Thyroid gland (tissue), 4 donors: ENCODE results near the gene VPS35.

Experiments used
- CTCF ChIP-seq, 6 experiments: fragments of 200-600 bp in 3 of 6; fragments of 450-650 bp in 3 of 6; sonication (generic) in 3 of 6; IDR thresholded peaks; one replicate each; pipeline ENCODE4 v1.5.1; 2016 to 2019; ENCODE audit warnings: antibody characterized with exemption in 6 of 6, mild to moderate bottlenecking in 2 of 6, inconsistent platforms in 1 of 6, moderate library complexity in 1 of 6
- POLR2A ChIP-seq, 2 donors: fragments of 450-650 bp; IDR thresholded peaks; one replicate each; pipeline ENCODE4 v1.6.1; 2017; ENCODE audit warnings: antibody characterized with exemption in 2 of 2, mild to moderate bottlenecking in 2 of 2, moderate library complexity in 1 of 2

- no peak for TF ChIP-seq CTCF (IDR thresholded peaks at IDR 0.05)
- TF ChIP-seq POLR2A (IDR thresholded peaks at IDR 0.05) = no peak
Observed at GRCh38 chr16:46733319-46733830, 44.4 kb upstream of the VPS35 start.
